HepG2 (cell line): Measurements from ENCODE around the gene THADA. TPM values are rescaled to one million over a fixed set of nuclear protein-coding genes. Genes with fewer than 3 reads are reported as not detected.
A peak's percentile ranks its signal among the peaks of the same experiment; 100 is the strongest.

ENCODE experiments used
- ARHGAP35 ChIP-seq: sonication (generic); formaldehyde crosslinking; IDR thresholded peaks from 2 replicates; pipeline ENCODE4 v1.9.0; 2022; ENCODE audit warnings: mild to moderate bottlenecking, inconsistent platforms, moderate library complexity, missing genetic modification reagents, borderline replicate concordance
- ARID2 ChIP-seq: sonication (generic); formaldehyde crosslinking; IDR thresholded peaks from 2 replicates; pipeline ENCODE4 v1.8.1; 2022; ENCODE audit warnings: mild to moderate bottlenecking, missing genetic modification reagents, borderline replicate concordance
- CHD2 ChIP-seq: IDR thresholded peaks from 2 replicates; pipeline ENCODE4 v1.6.1; 2011; ENCODE audit warnings: low read depth, low read length, improper control_type of control experiment
- DMTF1 ChIP-seq: sonication (generic); formaldehyde crosslinking; IDR thresholded peaks from 2 replicates; pipeline ENCODE4 v1.4.0; 2020; ENCODE audit warnings: mild to moderate bottlenecking, missing genetic modification reagents
- EP300 ChIP-seq, 3 experiments: sonication (generic) in 1 of 3; formaldehyde crosslinking in 1 of 3; IDR thresholded peaks; 2 replicates each; pipeline versions ENCODE4 v1.5.1 to v1.6.1; 2011 to 2020; ENCODE audit warnings: low read depth in 2 of 3, low read length in 2 of 3, borderline replicate concordance in 1 of 3, improper control_type of control experiment in 1 of 3, mild to moderate bottlenecking in 1 of 3, missing genetic modification reagents in 1 of 3, moderate library complexity in 1 of 3
- FLYWCH1 ChIP-seq: sonication (generic); formaldehyde crosslinking; IDR thresholded peaks from 2 replicates; pipeline ENCODE4 v1.8.1; 2023; ENCODE audit warnings: mild to moderate bottlenecking, missing genetic modification reagents
- ISX ChIP-seq: sonication (generic); formaldehyde crosslinking; conservative IDR thresholded peaks from 2 replicates; pipeline ENCODE4 v1.5.0; 2020; ENCODE audit warnings: missing genetic modification reagents
- MATR3 ChIP-seq: sonication (generic); formaldehyde crosslinking; IDR thresholded peaks from 2 replicates; pipeline ENCODE4 v1.4.0; 2020; ENCODE audit warnings: missing genetic modification reagents
- NFATC3 ChIP-seq: sonication (generic); formaldehyde crosslinking; IDR thresholded peaks from 2 replicates; pipeline ENCODE4 v1.5.1; 2020; ENCODE audit warnings: mild to moderate bottlenecking, missing genetic modification reagents
- NFE2L2 ChIP-seq: fragments of 150-350 bp; IDR thresholded peaks from 2 replicates; pipeline ENCODE4 v1.6.1; 2014; ENCODE audit warnings: low read length
- TEAD2 ChIP-seq: sonication (generic); formaldehyde crosslinking; IDR thresholded peaks from 2 replicates; pipeline ENCODE4 v1.9.0; 2021; ENCODE audit warnings: missing genetic modification reagents
- ZBTB7A ChIP-seq: sonication (generic); formaldehyde crosslinking; IDR thresholded peaks from 2 replicates; pipeline ENCODE4 v1.8.0; 2022; ENCODE audit warnings: mild to moderate bottlenecking, missing genetic modification reagents
- ZBTB7B ChIP-seq: sonication (generic); formaldehyde crosslinking; IDR thresholded peaks from 2 replicates; pipeline ENCODE4 v1.4.0; 2020; ENCODE audit warnings: missing genetic modification reagents
- ZNF136 ChIP-seq: sonication (generic); formaldehyde crosslinking; IDR thresholded peaks from 2 replicates; pipeline ENCODE4 v1.8.1; 2022; ENCODE audit warnings: low read depth, mild to moderate bottlenecking, moderate library complexity, missing genetic modification reagents
- ZNF142 ChIP-seq: sonication (generic); formaldehyde crosslinking; IDR thresholded peaks from 2 replicates; pipeline ENCODE4 v1.4.0; 2020; ENCODE audit warnings: missing genetic modification reagents
- ZNF234 ChIP-seq: sonication (generic); formaldehyde crosslinking; conservative IDR thresholded peaks from 2 replicates; pipeline ENCODE4 v1.5.1; 2020; ENCODE audit warnings: mild to moderate bottlenecking, missing genetic modification reagents
- ZNF282 ChIP-seq: fragments of 450-650 bp; IDR thresholded peaks from 2 replicates; pipeline ENCODE4 v1.6.1; 2018; ENCODE audit not compliant: partially characterized antibody
- ZNF292 ChIP-seq: sonication (generic); formaldehyde crosslinking; IDR thresholded peaks from 2 replicates; pipeline ENCODE4 v1.8.1; 2022; ENCODE audit warnings: mild to moderate bottlenecking, low read depth, missing genetic modification reagents, borderline replicate concordance
- ZNF317 ChIP-seq: sonication (generic); formaldehyde crosslinking; IDR thresholded peaks from 2 replicates; pipeline ENCODE4 v1.5.0; 2020; ENCODE audit warnings: mild to moderate bottlenecking, missing genetic modification reagents
- ZNF724P ChIP-seq: sonication (generic); formaldehyde crosslinking; IDR thresholded peaks from 2 replicates; pipeline ENCODE4 v1.8.0; 2022; ENCODE audit warnings: missing genetic modification reagents, borderline replicate concordance
- ZSCAN12 ChIP-seq: sonication (generic); formaldehyde crosslinking; IDR thresholded peaks from 2 replicates; pipeline ENCODE4 v1.9.0; 2021; ENCODE audit warnings: mild to moderate bottlenecking, missing genetic modification reagents
- polyA plus RNA-seq, 8 experiments: library from polyadenylated mRNA; depleted of rRNA in 3 of 8; stranded (reverse) in 7 of 8; unstranded in 1 of 8; fragments of >200 nt; fragmentation: Illumina TruSeq in 4 of 8; extraction: Trizol in 4 of 8; gene quantifications; 2 replicates each; pipeline versions ENCODE4 v1.2.1 to v1.2.3, GENCODE V29; 2011 to 2016; ENCODE audit warnings: low read depth in 4 of 8, missing spikeins in 1 of 8, mixed read lengths in 1 of 8; ENCODE audit not compliant: insufficient read depth in 1 of 8
- total RNA-seq, 5 experiments: library from RNA; depleted of rRNA; stranded (reverse); fragments of >200 nt; fragmentation: Illumina TruSeq; extraction: Trizol; gene quantifications; 2 replicates each; pipeline ENCODE4 v1.2.3, GENCODE V29; 2016; ENCODE audit warnings: low read depth in 1 of 5

Gene THADA
- total and polyA plus RNA-seq, 2 of the 13 experiments (the other 11 are each of a cell fraction or from before 2014, with no cell fraction given) = 12.7 to 21.7 TPM

DNA sequence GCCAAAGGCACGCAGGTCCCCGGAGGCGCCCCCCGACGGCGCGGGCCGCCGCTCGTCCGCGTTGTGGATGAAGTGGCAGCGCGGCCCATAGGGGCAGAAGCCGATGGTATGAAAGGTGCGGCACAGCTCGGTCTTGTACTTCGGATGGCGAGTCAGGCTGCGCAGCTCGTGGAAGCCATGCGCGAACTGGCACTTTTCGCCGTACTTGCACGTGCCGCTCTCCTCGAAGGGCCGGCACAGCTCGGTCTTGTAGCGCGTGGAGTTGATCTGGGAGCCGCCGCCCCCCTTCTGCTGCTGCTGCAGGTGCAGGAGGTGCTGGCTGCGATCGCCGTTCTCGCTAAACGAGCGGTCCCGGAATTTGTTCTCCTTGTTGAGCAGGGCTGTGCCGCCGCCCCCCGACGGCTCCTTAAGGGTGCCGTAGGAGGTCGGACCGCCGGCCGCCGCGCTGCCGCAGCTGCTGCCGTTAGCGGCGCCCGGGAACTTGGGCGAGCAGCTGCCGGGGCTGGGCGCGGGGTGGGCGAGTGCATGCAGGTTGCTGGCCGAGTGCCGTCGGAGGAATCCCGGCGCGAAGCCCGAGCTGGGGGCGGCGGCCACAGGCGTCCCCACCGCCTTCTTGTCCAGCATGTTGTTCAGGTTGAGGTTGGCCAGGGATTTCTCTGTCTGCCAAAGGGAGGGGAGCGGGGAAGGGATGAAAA lies 370.6 kb downstream of the THADA start (continued):
- TF ChIP-seq DMTF1 = no peak
- TF ChIP-seq ZNF234 (CRISPR knock-in tag) = peak; percentile 72; the same call in 1 of the 2 replicates
- TF ChIP-seq ZNF317 (CRISPR knock-in tag) = no peak
- peak; percentile 61; the same call in 1 of the 2 replicates for TF ChIP-seq ZBTB7A (CRISPR knock-in tag)
- TF ChIP-seq ZNF292 (CRISPR knock-in tag) = 0 out of 2 replicates have a peak, but pooled peaks have one; percentile 6
- no peak for TF ChIP-seq NFE2L2
- TF ChIP-seq MATR3 (CRISPR knock-in tag) = no peak
- TF ChIP-seq ARHGAP35 (CRISPR knock-in tag) = no peak
- peak; percentile 60 for TF ChIP-seq ARID2 (CRISPR knock-in tag)
- TF ChIP-seq CHD2 = no peak
- TF ChIP-seq FLYWCH1 (CRISPR knock-in tag) = no peak
- TF ChIP-seq TEAD2 (CRISPR knock-in tag) = no peak
- TF ChIP-seq ZNF282 = no peak
- TF ChIP-seq EP300 (IDR thresholded peaks at IDR 0.05; ENCODE audit: low read depth in 2 of 2, low read length in 2 of 2) = no peak
- TF ChIP-seq EP300 (CRISPR knock-in tag; IDR thresholded peaks at IDR 0.05; ENCODE audit: borderline replicate concordance) = no peak
- peak; percentile 85; the same call in 1 of the 2 replicates for TF ChIP-seq ZNF724P (CRISPR knock-in tag)
- TF ChIP-seq ZBTB7B (CRISPR knock-in tag) = 0 out of 2 replicates have a peak, but pooled peaks have one; percentile 55
- TF ChIP-seq ZNF136 (CRISPR knock-in tag) = no peak
- TF ChIP-seq ZSCAN12 (CRISPR knock-in tag) = no peak
- TF ChIP-seq ZNF142 (CRISPR knock-in tag) = no peak
- TF ChIP-seq ISX = no peak; the same call in 1 of the 2 replicates
- TF ChIP-seq NFATC3 = no peak
